MM.1S (cell line): ENCODE data around the gene SLC66A3.
A peak's percentile ranks its signal among the peaks of the same experiment; 100 is the strongest.

Experiments
- DNase-seq: peaks from one replicate; pipeline ENCODE4 v3.0.0-alpha.2; 2015
- H2AFZ ChIP-seq: fragments of 300-600 bp; sonication (generic); 2 replicates; pipeline ENCODE4 v1.6.0; 2016; ENCODE audit warnings: antibody characterized with exemption, low read length
- H3F3A ChIP-seq: fragments of 300-600 bp; sonication (generic); 2 replicates; pipeline ENCODE4 v1.6.1; 2016; ENCODE audit warnings: mild to moderate bottlenecking, antibody characterized with exemption, low read length, moderate library complexity, mixed read lengths; ENCODE audit not compliant: insufficient read depth
- H3K27ac ChIP-seq: fragments of 300-600 bp; sonication (generic); 2 replicates; pipeline ENCODE4 v1.5.1; 2016; ENCODE audit warnings: mild to moderate bottlenecking, low read length
- H3K27me3 ChIP-seq: fragments of 300-600 bp; sonication (generic); replicated peaks from 2 replicates; pipeline ENCODE4 v1.6.0; 2016; ENCODE audit warnings: low read length; ENCODE audit not compliant: insufficient read depth
- H3K36me3 ChIP-seq: fragments of 300-600 bp; sonication (generic); replicated peaks from 2 replicates; pipeline ENCODE4 v1.6.1; 2016; ENCODE audit warnings: mild to moderate bottlenecking, low read length, mixed read lengths; ENCODE audit not compliant: insufficient read depth
- H3K4me1 ChIP-seq: fragments of 300-600 bp; sonication (generic); 2 replicates; pipeline ENCODE4 v1.6.1; 2016; ENCODE audit warnings: low read length, mixed read lengths
- H3K4me2 ChIP-seq: fragments of 300-600 bp; sonication (generic); 2 replicates; pipeline ENCODE4 v1.6.0; 2016; ENCODE audit warnings: low read depth, low read length
- H3K4me3 ChIP-seq: fragments of 300-600 bp; sonication (generic); 2 replicates; pipeline ENCODE4 v1.5.1; 2016; ENCODE audit warnings: low read length, mixed read lengths
- H3K79me2 ChIP-seq: fragments of 300-600 bp; sonication (generic); 2 replicates; pipeline ENCODE4 v1.6.1; 2016; ENCODE audit warnings: mixed run types, low read length, mixed read lengths
- H3K9ac ChIP-seq: fragments of 300-600 bp; sonication (generic); 2 replicates; pipeline ENCODE4 v1.6.1; 2016; ENCODE audit warnings: low read length, mixed read lengths
- H3K9me2 ChIP-seq: fragments of 300-600 bp; sonication (generic); replicated peaks from 2 replicates; pipeline ENCODE4 v1.6.1; 2016; ENCODE audit warnings: mild to moderate bottlenecking, low read length, mixed read lengths; ENCODE audit not compliant: insufficient read depth
- H3K9me3 ChIP-seq: fragments of 300-600 bp; sonication (generic); replicated peaks from 2 replicates; pipeline ENCODE4 v1.6.1; 2016; ENCODE audit warnings: mild to moderate bottlenecking, low read length, mixed read lengths; ENCODE audit not compliant: insufficient read depth
- H4K20me1 ChIP-seq: fragments of 300-600 bp; sonication (generic); 2 replicates; pipeline ENCODE4 v1.6.1; 2016; ENCODE audit warnings: mild to moderate bottlenecking, low read length, moderate library complexity, mixed read lengths; ENCODE audit not compliant: insufficient read depth
- EZH2 ChIP-seq: fragments of 300-600 bp; sonication (generic); optimal IDR thresholded peaks from 2 replicates; pipeline ENCODE3; 2017; ENCODE audit warnings: low read depth, mild to moderate bottlenecking, antibody characterized with exemption, low read length, mixed read lengths
- EZH2phosphoT487 ChIP-seq: fragments of 300-600 bp; sonication (generic); IDR thresholded peaks from 2 replicates; pipeline ENCODE4 v1.6.1; 2018; ENCODE audit warnings: antibody characterized with exemption, low read length
- TF ChIP-seq, protein P1 (sequence below): fragments of 300-600 bp; sonication (generic); IDR thresholded peaks from 2 replicates; pipeline ENCODE4 v1.5.1; 2016; ENCODE audit warnings: antibody characterized with exemption, low read length, mixed read lengths

SLC66A3 gene

DNA sequence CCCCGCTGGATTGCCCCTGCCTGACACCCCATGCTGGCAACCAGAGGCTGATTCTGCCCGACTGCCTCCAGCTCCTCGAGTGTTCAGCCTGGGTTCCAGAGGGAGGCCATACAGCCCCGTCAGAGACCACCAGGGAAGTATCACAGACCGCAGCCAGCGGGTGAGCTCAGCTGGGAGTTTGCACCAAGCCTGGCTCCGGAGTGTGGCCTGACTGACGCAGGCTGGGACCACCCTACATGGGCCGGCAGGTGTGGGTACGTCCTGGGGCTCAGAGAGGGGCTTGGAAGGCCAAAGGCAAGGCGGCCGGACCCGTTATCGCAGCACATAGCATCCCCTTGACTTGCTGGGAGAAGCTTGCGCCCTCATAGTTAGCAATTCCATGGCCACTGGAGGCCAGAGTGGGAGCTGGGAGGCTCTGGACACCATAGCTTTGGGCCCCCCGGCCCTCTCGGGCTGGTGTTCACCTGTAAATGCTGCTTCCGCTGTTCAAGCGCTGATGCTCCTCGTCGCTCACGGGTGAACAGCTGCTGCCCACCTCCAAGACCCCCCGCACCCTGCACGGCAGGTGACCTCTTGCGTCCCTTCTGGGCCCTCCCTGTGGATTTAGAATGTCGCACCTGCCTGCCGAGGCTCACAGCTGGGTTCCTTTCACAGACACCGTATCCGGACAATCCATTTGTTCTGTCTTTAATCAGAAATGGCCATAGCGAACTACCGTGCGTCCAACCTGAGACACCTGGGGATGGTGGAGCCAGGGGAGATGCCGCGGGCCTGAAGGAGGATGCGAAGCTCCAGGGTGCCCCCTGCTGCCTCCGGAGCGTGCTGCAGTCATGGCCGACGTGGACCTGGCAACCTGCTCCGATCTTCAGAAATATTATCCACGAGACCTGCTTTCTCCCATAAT lies 31.2 kb upstream of the SLC66A3 start:
- Histone ChIP-seq H3K27me3 (0 out of 2 replicates have a peak, but pooled peaks cover 5% of the 10 kb centered on the region), H3K9me2 (no peaks in the 10 kb centered on the region), H3K4me1 (0 out of 2 replicates have a peak, but pooled peaks cover 10% of the 10 kb centered on the region), H3K36me3 (no peaks in the 10 kb centered on the region), H2AFZ (peak overlapping the region; percentile 6; the same call in 1 of the 2 replicates), H3K9ac (no peak overlapping the region), H3K79me2 (no peaks in the 10 kb centered on the region), H4K20me1 (no peaks in the 10 kb centered on the region), H3K4me2 (peak overlapping the region; percentile 25; the same call in 1 of the 2 replicates), H3K27ac (no peak overlapping the region), H3F3A (peaks cover 5% of the 10 kb centered on the region; the same call in 1 of the 2 replicates), H3K4me3 (no peak overlapping the region; the same call in 1 of the 2 replicates), H3K9me3 (no peaks in the 10 kb centered on the region)
- TF ChIP-seq EZH2 (no peak), EZH2phosphoT487 (no peak)
- TF ChIP-seq, protein P1, sequence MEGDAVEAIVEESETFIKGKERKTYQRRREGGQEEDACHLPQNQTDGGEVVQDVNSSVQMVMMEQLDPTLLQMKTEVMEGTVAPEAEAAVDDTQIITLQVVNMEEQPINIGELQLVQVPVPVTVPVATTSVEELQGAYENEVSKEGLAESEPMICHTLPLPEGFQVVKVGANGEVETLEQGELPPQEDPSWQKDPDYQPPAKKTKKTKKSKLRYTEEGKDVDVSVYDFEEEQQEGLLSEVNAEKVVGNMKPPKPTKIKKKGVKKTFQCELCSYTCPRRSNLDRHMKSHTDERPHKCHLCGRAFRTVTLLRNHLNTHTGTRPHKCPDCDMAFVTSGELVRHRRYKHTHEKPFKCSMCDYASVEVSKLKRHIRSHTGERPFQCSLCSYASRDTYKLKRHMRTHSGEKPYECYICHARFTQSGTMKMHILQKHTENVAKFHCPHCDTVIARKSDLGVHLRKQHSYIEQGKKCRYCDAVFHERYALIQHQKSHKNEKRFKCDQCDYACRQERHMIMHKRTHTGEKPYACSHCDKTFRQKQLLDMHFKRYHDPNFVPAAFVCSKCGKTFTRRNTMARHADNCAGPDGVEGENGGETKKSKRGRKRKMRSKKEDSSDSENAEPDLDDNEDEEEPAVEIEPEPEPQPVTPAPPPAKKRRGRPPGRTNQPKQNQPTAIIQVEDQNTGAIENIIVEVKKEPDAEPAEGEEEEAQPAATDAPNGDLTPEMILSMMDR: peak; percentile 96
- peak; percentile 79 for DNase-seq

DNA sequence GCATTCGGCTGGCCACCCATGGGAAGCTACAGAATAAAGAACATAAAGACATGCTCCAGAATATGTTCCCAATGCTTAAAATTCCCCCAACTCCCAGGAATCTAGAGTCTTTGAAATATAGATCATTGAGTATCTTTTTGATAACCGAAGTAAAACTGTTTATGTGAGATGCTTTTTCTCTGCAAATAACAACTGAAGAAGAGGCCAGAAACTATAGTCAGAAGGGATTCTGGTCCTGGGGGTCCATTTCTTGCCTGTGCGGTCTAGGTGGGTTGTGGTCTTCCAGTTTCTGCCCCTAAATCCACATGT lies 30.6 kb upstream of the SLC66A3 start:
- Histone ChIP-seq H3K9ac (no peak overlapping the region), H3F3A (peaks cover 11% of the 10 kb centered on the region), H3K27me3 (0 out of 2 replicates have a peak, but pooled peaks cover 5% of the 10 kb centered on the region), H3K4me2 (no peak overlapping the region), H3K36me3 (no peaks in the 10 kb centered on the region), H3K79me2 (no peaks in the 10 kb centered on the region), H3K4me1 (0 out of 2 replicates have a peak, but pooled peaks cover 10% of the 10 kb centered on the region), H3K4me3 (no peak overlapping the region), H3K9me3 (no peaks in the 10 kb centered on the region), H3K9me2 (no peaks in the 10 kb centered on the region), H3K27ac (no peak overlapping the region), H4K20me1 (no peaks in the 10 kb centered on the region), H2AFZ (peak overlapping the region; percentile 6; the same call in 1 of the 2 replicates)
- no peak for TF ChIP-seq EZH2
- no peak for DNase-seq

DNA sequence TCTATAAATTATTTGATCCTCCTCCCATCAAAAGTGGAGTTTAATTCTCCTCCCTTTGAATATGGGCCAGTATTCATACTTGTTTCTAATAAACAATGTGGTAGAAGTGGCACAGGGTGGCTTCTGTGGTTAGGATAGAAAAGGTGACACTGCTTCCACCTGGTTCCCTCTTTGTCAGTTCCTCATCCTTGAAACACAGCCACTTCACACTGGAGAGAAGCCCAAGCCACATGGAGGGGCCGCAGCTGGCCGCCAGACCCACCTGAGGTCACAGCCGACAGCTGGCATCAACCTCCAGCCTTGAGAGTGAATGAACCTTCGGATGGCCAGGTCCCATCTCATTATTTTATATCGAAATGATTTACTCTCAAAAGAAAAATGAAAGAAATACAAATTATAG lies 27.5 kb upstream of the SLC66A3 start:
- Histone ChIP-seq H4K20me1 (no peaks in the 10 kb centered on the region), H3K27me3 (0 out of 2 replicates have a peak, but pooled peaks cover 5% of the 10 kb centered on the region), H3K4me2 (no peak overlapping the region), H2AFZ (no peak overlapping the region), H3K4me3 (no peak overlapping the region), H3K9ac (no peak overlapping the region), H3K9me3 (no peaks in the 10 kb centered on the region), H3K9me2 (no peaks in the 10 kb centered on the region), H3K79me2 (no peaks in the 10 kb centered on the region), H3K36me3 (no peaks in the 10 kb centered on the region), H3F3A (peaks cover 16% of the 10 kb centered on the region), H3K4me1 (0 out of 2 replicates have a peak, but pooled peaks cover 7% of the 10 kb centered on the region), H3K27ac (no peak overlapping the region)
- no peak for DNase-seq
- TF ChIP-seq, protein P1: no peak
- TF ChIP-seq EZH2phosphoT487 (no peak), EZH2 (no peak)
